ENCODE measurements around the gene MINDY2. TPM values are rescaled to one million over a fixed set of nuclear protein-coding genes. Genes with fewer than 3 reads are reported as not detected.

Gene MINDY2, protein sequence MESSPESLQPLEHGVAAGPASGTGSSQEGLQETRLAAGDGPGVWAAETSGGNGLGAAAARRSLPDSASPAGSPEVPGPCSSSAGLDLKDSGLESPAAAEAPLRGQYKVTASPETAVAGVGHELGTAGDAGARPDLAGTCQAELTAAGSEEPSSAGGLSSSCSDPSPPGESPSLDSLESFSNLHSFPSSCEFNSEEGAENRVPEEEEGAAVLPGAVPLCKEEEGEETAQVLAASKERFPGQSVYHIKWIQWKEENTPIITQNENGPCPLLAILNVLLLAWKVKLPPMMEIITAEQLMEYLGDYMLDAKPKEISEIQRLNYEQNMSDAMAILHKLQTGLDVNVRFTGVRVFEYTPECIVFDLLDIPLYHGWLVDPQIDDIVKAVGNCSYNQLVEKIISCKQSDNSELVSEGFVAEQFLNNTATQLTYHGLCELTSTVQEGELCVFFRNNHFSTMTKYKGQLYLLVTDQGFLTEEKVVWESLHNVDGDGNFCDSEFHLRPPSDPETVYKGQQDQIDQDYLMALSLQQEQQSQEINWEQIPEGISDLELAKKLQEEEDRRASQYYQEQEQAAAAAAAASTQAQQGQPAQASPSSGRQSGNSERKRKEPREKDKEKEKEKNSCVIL
- polyA plus RNA-seq (2011; rRNA removed) (11.0 and 17.5 TPM in 2 replicates), polyA minus RNA-seq (2011; rRNA and poly(A)+ RNA removed) (20.4 and 29.6 TPM in 2 replicates)

GRCh38 chr15:58770857-58771620, at the start of gene MINDY2:
Gene MINDY2 (plus strand): TSS chr15:58771302. CDS start chr15:58771396, 94 bp downstream.
- H3K9me3 ChIP-seq (ENCODE audit: control insufficient read depth, insufficient read depth, low read length), result no peaks in the 10 kb centered on the region; the same call in 1 of the 2 replicates
- peak within 1 kb of the TSS; percentile 79 for H3K4me3 ChIP-seq (ENCODE audit: low read depth, low read length)
- CTCF ChIA-PET, result interaction anchor here (0.5 to 3.8 kb wide), 25 partner anchors 11 to 559 kb away, joined by 3 to 26 read pairs (median 4); partner anchors contain the start of gene ADAM10
- DNase-seq (ENCODE audit: low read depth, low spot score), result peak; percentile 98
- H3K27ac ChIP-seq (ENCODE audit: low read depth, low read length), result peak within 1 kb of the TSS; percentile 97
- H3K27me3 ChIP-seq (ENCODE audit: control insufficient read depth, insufficient read depth, low read length), result no peaks in the 10 kb centered on the region
- POLR2A ChIA-PET, result interaction anchor here (0.6 to 2.6 kb wide), 15 partner anchors 12 to 557 kb away, joined by 3 to 75 read pairs (median 4); partner anchors contain the start of gene ADAM10
- TF ChIP-seq, protein P1, sequence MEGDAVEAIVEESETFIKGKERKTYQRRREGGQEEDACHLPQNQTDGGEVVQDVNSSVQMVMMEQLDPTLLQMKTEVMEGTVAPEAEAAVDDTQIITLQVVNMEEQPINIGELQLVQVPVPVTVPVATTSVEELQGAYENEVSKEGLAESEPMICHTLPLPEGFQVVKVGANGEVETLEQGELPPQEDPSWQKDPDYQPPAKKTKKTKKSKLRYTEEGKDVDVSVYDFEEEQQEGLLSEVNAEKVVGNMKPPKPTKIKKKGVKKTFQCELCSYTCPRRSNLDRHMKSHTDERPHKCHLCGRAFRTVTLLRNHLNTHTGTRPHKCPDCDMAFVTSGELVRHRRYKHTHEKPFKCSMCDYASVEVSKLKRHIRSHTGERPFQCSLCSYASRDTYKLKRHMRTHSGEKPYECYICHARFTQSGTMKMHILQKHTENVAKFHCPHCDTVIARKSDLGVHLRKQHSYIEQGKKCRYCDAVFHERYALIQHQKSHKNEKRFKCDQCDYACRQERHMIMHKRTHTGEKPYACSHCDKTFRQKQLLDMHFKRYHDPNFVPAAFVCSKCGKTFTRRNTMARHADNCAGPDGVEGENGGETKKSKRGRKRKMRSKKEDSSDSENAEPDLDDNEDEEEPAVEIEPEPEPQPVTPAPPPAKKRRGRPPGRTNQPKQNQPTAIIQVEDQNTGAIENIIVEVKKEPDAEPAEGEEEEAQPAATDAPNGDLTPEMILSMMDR (IDR thresholded peaks at IDR 0.05; ENCODE audit: low read depth, low read length), result peak; percentile 36

- CTCF ChIA-PET, result interaction anchor here (0.6 kb wide), 1 partner anchor 496 kb away, joined by 3 read pairs; no protein-coding TSS in a partner anchor
- TF ChIP-seq, protein P1 (IDR thresholded peaks at IDR 0.05; ENCODE audit: low read depth, low read length), result no peak
- DNase-seq (ENCODE audit: low read depth, low spot score), result no peak
- POLR2A ChIA-PET, result interaction anchor here (0.6 to 1.4 kb wide), 2 partner anchors 18 to 114 kb away, joined by 4 to 8 read pairs; no protein-coding TSS in a partner anchor
- Histone ChIP-seq H3K9me3 (ENCODE audit: control insufficient read depth, insufficient read depth, low read length) (no peaks in the 10 kb centered on the region), H3K4me3 (ENCODE audit: low read depth, low read length) (no peak overlapping the region), H3K27ac (ENCODE audit: low read depth, low read length) (peak overlapping the region; percentile 47), H3K27me3 (ENCODE audit: control insufficient read depth, insufficient read depth, low read length) (no peaks in the 10 kb centered on the region)
Measured at GRCh38 chr15:58724466-58724865, 46.6 kb upstream of the MINDY2 start.

DNA sequence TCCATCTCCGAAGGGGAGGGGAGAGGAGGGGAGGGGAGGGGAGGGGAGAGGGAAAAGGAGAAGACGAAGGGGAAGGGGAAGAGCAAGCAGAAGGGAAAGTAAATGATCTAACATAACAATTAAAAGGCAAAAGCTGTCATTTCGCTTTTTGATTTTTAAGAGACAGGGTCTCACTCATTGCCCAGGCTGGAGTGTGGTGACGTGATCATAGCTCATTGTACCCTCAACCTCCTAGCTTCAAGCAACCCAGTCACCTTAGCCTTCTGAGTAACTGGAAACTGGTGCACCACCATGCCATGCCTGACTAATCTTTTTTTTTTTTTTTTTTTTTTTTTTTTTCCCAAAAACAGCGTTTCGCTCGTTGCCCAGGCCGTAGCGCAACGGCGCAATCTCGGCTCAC, 44.2 kb upstream of the MINDY2 start:
- TF ChIP-seq, protein P1 (IDR thresholded peaks at IDR 0.05; ENCODE audit: low read depth, low read length), result no peak
- ChIA-PET CTCF (interaction anchor here (0.6 to 0.7 kb wide), 3 partner anchors 48 to 108 kb away, joined by 4 to 8 read pairs (median 5); no protein-coding TSS in a partner anchor), POLR2A (no interaction called here)
- H3K27me3 ChIP-seq (ENCODE audit: control insufficient read depth, insufficient read depth, low read length), result no peaks in the 10 kb centered on the region
- no peaks in the 10 kb centered on the region for H3K9me3 ChIP-seq (ENCODE audit: control insufficient read depth, insufficient read depth, low read length)
- no peak overlapping the region for H3K4me3 ChIP-seq (ENCODE audit: low read depth, low read length)
- H3K27ac ChIP-seq (ENCODE audit: low read depth, low read length), result no peak overlapping the region
- DNase-seq (ENCODE audit: low read depth, low spot score), result no peak

DNA sequence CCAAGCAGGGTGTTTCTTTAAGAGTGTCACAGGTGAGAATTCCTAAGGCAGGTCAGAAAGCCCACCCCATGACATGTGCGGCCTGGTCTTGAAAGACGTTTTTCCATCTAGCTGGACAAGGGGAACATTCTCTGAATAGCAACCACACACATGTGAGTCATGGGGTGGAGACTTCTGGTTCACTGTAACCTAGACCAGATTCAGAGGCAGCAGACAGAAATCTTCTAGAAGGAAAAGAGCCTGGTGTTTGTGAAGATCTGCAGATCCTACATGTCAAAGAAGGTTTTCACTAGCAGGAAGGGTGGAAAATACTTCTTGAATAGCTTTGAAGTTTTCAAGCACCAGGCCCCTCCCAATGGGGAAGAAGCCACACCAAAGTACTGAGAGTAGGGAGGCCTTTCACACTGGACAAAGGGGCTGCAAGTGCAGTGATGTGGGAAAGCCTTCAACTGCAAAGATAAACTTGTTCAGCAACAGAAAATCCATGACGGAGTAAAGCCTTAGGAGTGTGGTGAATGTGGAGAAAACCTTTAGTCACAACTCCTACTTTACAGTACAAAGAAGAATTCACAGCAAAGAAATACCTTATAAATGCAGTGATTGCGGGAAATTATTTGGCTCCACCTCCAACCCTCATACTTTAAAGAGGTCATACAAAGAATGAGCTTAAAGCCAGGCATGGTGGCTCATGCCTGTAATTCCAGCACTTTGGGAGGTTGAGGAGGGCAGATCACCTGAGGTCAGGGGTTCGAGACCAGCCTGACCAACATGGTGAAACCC, 39.2 kb upstream of the MINDY2 start:
- ChIA-PET POLR2A (interaction anchor here (1.4 to 1.9 kb wide), 2 partner anchors 10 to 17 kb away, joined by 3 to 7 read pairs; partner anchors contain the start of gene ADAM10), CTCF (interaction anchor here (1.1 kb wide), 1 partner anchor 519 kb away, joined by 3 read pairs; no protein-coding TSS in a partner anchor)

More for the DNA sequence above, 39.2 kb upstream of the MINDY2 start:
- Histone ChIP-seq H3K27me3 (ENCODE audit: control insufficient read depth, insufficient read depth, low read length) (no peaks in the 10 kb centered on the region), H3K9me3 (ENCODE audit: control insufficient read depth, insufficient read depth, low read length) (no peaks in the 10 kb centered on the region), H3K27ac (ENCODE audit: low read depth, low read length) (peak overlapping the region; percentile 33), H3K4me3 (ENCODE audit: low read depth, low read length) (no peak overlapping the region)
- no peak for DNase-seq (ENCODE audit: low read depth, low spot score)
- TF ChIP-seq, protein P1 (IDR thresholded peaks at IDR 0.05; ENCODE audit: low read depth, low read length), result no peak
